ENCODE data around the gene PTPRD. TPM values are rescaled to one million over a fixed set of nuclear protein-coding genes. Genes with fewer than 3 reads are reported as not detected.
"Not testable (repeated sequence)": the region's sequence is repeated elsewhere in the genome, so short reads cannot be mapped to it uniquely, and the experiment has no call there.

PTPRD gene
- total RNA-seq, 2 donors from 2014 or later = 12.1 to 13.4 TPM

DNA sequence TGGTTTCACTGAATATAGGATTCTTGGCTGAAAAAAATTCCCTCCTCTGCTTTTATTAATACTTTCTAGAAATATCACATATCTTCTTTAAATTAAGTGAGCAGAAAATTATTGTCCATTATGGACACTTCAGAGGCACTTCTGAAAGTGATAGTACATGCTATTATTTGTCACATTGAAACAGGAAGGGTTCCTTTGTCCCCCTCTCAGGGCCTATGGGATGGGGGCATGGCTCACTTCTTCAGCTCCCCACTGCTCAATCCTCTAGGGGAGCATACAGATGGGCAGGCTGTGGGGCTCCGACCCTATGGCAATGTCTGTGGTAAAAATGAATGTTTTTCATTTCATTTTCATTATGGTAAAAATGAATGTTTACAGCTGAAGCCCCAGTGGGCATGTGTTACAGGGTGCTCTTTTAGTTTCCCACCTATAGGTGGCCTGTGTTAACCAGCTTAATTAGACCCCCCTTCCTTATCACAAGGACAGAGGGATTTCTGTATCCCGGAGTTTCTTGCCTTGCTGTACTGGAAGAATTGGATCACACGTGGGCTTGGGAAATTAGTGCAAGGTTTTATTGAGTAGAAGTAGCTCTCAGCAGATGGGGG is 1225.2 kb downstream of the PTPRD start:
- ATAC-seq (no peak), DNase-seq (no peak)
- intact Hi-C loops (cut with DNase I) = no loop called here

DNA sequence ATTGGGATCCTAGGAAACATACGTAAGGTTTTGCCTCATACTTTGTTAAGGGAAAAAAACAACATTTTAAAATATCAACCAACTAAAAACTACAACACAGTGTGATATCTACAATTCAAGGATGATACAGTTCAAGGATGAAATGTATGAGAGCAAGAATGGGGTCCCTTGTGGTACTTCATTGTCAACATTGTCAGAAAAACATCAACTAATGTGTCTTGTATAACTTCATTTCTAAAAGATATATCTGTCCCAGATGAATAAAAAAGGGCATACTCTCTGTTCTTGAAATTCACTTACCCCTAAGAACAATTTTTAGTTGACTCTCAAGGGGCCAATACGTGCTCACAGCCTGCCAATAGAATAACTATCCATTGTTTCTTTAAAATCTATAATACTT is 1250.5 kb downstream of the PTPRD start:
- ATAC-seq (no peak), DNase-seq (no peak)
- intact Hi-C loops (cut with DNase I) = no loop called here

GRCh38 chr9:9352877-9353481 is 1259.8 kb downstream of the PTPRD start:
- DNase-seq (no peak), ATAC-seq (no peak)
- intact Hi-C loops (cut with DNase I) = no loop called here

DNA sequence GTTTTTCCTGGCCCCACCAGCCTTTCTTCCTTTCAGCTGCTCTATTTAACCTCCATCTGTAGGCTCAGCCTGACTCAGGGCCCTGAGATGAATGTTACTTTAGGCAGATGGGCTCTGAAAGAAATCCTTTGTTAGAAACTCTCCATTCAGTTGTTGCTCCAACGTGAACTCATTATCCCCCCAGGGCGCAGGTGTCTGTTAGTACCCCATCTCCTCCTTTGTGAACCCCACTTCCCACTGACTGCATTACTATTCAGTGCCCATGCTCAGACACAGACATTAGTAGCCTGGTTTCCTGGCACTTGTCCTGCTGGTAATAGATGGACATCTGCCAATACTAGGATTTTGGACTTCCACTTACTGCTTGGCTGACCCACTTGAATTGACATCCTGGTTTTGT is 1271.6 kb downstream of the PTPRD start:
- no peak for ATAC-seq
- DNase-seq = no peak
- intact Hi-C loops (cut with DNase I) = no loop called here

GRCh38 chr9:9337129-9337528 is 1275.7 kb downstream of the PTPRD start:
- ATAC-seq (no peak), DNase-seq (no peak)
- intact Hi-C loops (cut with DNase I) = no loop called here

- DNase-seq = no peak
- intact Hi-C loops (cut with DNase I) = no loop called here
- ATAC-seq = no peak
Measured at GRCh38 chr9:9326749-9327148, 1286.1 kb downstream of the PTPRD start.

GRCh38 chr9:9319007-9319406 is 1293.8 kb downstream of the PTPRD start:
- intact Hi-C loops (cut with DNase I) = no loop called here
- ATAC-seq (no peak), DNase-seq (no peak)

GRCh38 chr9:9310743-9311142 is 1302.1 kb downstream of the PTPRD start:
- intact Hi-C loops (cut with DNase I); DNase-seq; ATAC-seq: not testable (repeated sequence)

DNA sequence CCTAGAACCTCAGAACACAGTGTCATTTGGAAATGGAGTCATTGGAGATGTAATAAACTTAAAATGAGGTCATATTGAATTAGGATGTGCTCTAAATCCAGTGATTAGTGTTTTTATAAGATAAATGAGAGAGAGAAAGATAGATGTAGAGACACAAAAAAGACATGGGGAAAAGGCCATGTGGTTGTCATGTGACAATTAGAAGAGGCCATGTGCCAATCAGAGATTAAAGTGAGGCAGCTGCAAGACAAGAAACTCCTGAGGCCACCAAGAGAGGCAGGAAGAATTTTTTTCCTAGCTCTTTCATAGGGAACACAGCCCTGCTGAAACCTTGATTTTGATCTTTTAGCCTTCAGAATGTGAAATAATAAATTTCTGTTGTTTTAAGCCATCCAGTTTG is 1307.2 kb downstream of the PTPRD start:
- no peak for ATAC-seq
- DNase-seq = no peak

DNA sequence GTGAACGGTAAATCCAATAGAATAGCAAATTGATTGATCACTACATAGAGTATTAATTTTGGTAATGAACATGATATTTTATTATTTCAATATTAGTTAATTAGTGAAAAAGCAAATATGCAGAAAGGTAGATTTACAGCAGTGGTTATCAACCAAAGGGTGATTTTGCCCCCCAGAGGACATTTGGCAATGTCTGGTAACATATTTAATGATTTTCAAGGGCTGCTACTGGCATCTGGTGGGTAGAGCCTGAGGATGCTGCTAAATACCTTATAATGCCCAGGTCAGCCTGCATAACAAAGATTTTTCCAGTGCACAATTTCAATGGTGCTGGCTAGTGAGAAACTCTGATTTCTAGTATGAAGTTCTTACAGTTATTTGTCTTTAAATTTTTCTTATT is 1313.7 kb downstream of the PTPRD start:
- ATAC-seq (no peak), DNase-seq (no peak)
- intact Hi-C loops (cut with DNase I) = no loop called here

More for the DNA sequence above, 1307.2 kb downstream of the PTPRD start:
- intact Hi-C loops (cut with DNase I) = no loop called here

DNA sequence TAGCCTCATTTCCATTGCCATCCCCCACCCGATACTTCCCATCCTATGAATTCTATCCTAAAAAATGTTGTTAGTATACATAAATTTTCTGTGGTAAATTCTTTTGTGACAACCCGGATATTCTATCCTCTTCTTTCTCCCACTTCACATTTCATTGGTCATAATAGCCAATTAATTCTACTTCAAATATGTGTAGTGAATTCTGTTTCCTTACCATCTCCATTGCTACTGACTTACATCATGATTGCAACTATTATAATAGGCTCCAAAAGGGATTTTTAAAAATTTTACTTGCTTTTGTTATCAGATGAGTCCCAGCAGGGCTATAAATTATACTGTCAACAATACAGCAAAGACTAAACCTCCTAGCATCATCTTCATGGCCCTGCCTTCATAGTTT is 1326.8 kb downstream of the PTPRD start:
- DNase-seq = no peak
- intact Hi-C loops (cut with DNase I) = no loop called here
- no peak for ATAC-seq

DNA sequence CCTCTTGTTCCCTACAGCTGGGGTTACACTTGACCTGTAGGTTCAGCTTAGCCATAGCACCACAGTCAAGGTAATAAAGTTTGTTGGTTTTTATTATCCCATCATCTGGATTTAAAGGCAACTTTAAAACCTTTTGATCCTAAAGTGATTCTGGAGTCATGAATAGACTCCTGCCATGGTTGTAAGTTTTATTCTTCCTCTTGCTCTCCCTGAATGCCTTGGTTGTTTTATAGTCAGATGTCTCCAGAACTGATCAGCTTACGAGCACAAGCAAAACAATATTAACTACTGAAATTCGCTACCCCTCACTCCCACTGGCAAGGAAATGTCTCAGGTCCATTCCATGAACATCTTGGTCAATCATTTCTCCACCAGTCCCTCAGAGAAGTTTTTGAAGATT is 1328.6 kb downstream of the PTPRD start:
- intact Hi-C loops (cut with DNase I) = no loop called here
- DNase-seq (no peak), ATAC-seq (no peak)

GRCh38 chr9:9283159-9283986 is 1329.4 kb downstream of the PTPRD start:
- no peak for DNase-seq

DNA sequence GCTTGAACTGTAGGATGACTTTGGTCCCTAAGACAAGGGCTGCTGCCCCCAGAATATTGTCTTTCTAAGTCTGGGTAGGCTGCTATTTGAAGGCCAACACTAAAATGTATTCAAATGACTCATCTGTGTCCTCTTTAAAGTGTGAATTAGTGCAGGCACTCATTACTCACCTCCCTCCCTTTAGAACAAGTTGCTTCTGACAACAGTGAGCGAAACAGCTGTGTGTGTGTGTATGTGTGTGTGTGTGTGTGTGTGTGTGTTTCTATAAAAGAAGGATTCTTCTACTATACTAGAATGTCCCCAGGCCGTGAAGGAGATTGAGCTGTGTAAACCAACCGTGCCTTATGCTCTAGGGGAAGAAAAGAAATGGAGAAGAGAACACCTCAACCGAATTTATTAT is 1337.2 kb downstream of the PTPRD start:
- intact Hi-C loops (cut with DNase I) = no loop called here
- DNase-seq = no peak
- no peak for ATAC-seq

More at GRCh38 chr9:9283159-9283986, 1329.4 kb downstream of the PTPRD start:
- intact Hi-C loops (cut with DNase I) = no loop called here
- no peak for ATAC-seq

- intact Hi-C loops (cut with DNase I) = no loop called here
- ATAC-seq = no peak
- DNase-seq = no peak
Measured at GRCh38 chr9:9257999-9258498, 1354.8 kb downstream of the PTPRD start.

DNA sequence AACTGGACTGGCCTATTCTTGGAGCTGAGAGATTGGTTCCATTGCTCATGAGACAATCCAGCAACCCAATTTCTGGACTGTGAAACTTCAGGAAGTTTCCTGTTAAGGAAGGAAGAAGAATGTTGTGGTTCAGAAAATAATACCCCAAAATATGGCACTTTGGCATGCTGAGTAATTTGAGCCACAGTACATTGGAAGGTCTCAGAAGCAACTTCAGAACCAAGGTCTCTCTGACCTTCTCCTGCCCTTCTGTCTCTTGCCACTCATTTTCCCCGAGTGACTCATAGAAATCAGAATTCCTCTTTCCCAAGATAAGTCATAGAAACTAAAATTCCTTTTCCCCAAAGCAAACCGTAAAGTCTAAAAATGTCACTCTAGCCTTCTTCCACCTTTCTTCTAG is 1366.1 kb downstream of the PTPRD start:
- DNase-seq = no peak
- no peak for ATAC-seq
- intact Hi-C loops (cut with DNase I) = no loop called here

GRCh38 chr9:9231946-9232345 is 1380.9 kb downstream of the PTPRD start:
- DNase-seq = no peak
- no peak for ATAC-seq
- intact Hi-C loops (cut with DNase I) = no loop called here

GRCh38 chr9:9229269-9229668 is 1383.5 kb downstream of the PTPRD start:
- ATAC-seq (no peak), DNase-seq (no peak)
- intact Hi-C loops (cut with DNase I) = no loop called here

DNA sequence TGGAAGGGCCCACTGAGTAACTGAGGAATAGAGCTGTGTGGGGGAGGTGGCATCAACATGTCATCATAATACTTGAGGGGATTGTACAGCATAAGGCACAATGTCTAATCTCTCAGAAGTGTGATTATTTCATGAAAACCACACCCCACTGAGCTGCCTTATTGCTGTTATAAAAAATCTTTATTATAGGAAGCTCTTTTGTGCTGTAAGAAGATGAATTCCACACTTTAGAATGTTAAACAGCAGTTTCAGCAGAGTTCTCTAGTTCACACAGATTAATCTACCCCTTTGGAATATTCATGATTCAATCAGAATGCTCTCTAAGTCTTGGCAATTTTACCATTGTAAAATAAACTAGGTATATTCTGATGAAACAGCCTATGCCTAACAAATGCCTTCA is 1389.6 kb downstream of the PTPRD start:
- DNase-seq (no peak), ATAC-seq (no peak)
- intact Hi-C loops (cut with DNase I) = no loop called here

DNA sequence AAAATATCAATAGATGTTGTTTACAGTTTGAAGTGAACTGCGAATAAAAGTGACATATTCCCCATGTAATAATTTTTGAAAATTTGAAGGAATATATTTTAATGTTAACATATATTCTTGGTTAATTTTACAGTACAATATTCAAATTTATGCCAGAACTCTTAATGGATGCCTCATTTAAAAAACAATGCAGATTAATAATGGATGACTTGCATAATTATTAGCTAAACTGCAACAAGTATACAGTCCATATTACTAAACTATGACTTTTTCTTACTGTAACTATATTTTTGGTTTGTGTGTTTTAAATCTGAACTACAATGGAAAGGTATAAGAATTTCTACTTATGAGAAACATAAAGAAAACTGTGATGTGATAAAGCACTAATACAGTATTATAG is 1390.1 kb downstream of the PTPRD start:
- ATAC-seq (no peak), DNase-seq (no peak)
- intact Hi-C loops (cut with DNase I) = no loop called here
